Astrocyte (in vitro differentiated cells and primary cell): ENCODE measurements around the gene KLHL5. TPM values are rescaled to one million over a fixed set of nuclear protein-coding genes. Genes with fewer than 3 reads are reported as not detected.

ENCODE experiments used
- DNase-seq: peaks from one replicate; pipeline ENCODE4 v3.0.0-alpha.2; 2010; ENCODE audit warnings: low read depth
- FAIRE-seq: peaks from 2 replicates; lab custom pipeline; 2011; peaks lifted over from hg19 to GRCh38; lab: Jason Lieb, UNC
- H2AFZ ChIP-seq: 2 replicates; pipeline ENCODE4 v1.6.0; 2012; ENCODE audit warnings: low read depth, low read length, inconsistent platforms
- H3K27ac ChIP-seq: 2 replicates; pipeline ENCODE4 v1.5.1; 2011; ENCODE audit warnings: low read depth, low read length, inconsistent platforms
- H3K27me3 ChIP-seq: 2 replicates; pipeline ENCODE4 v1.6.0; 2011; ENCODE audit warnings: low read length, inconsistent platforms; ENCODE audit not compliant: insufficient read depth
- H3K36me3 ChIP-seq: 2 replicates; pipeline ENCODE4 v1.5.1; 2011; ENCODE audit warnings: low read length, inconsistent platforms; ENCODE audit not compliant: insufficient read depth
- H3K4me1 ChIP-seq: 2 replicates; pipeline ENCODE4 v1.5.1; 2011; ENCODE audit warnings: low read length, inconsistent platforms; ENCODE audit not compliant: insufficient read depth
- H3K4me2 ChIP-seq: 2 replicates; pipeline ENCODE4 v1.6.0; 2012; ENCODE audit warnings: low read length, inconsistent platforms
- H3K4me3 ChIP-seq: 2 replicates; pipeline ENCODE4 v1.5.1; 2011; ENCODE audit warnings: low read depth, mild to moderate bottlenecking, low read length, inconsistent platforms; ENCODE audit not compliant: insufficient read depth
- H3K79me2 ChIP-seq: 2 replicates; pipeline ENCODE4 v1.6.0; 2012; ENCODE audit warnings: mild to moderate bottlenecking, low read length, inconsistent platforms; ENCODE audit not compliant: insufficient read depth
- H3K9ac ChIP-seq: 2 replicates; pipeline ENCODE4 v1.6.0; 2012; ENCODE audit warnings: mild to moderate bottlenecking, low read length, inconsistent platforms
- H3K9me3 ChIP-seq: 2 replicates; pipeline ENCODE4 v1.5.1; 2012; ENCODE audit warnings: low read depth, mild to moderate bottlenecking, low read length, inconsistent platforms; ENCODE audit not compliant: insufficient read depth
- H4K20me1 ChIP-seq: 2 replicates; pipeline ENCODE4 v1.6.0; 2012; ENCODE audit warnings: low read length, inconsistent platforms; ENCODE audit not compliant: insufficient read depth
- H3K27ac Mint-ChIP-seq: one replicate; pipeline ENCODE4 v1.8.0; 2021; ENCODE audit warnings: mild to moderate bottlenecking, mixed read lengths; ENCODE audit not compliant: unreplicated experiment
- H3K27me3 Mint-ChIP-seq: one replicate; pipeline ENCODE4 v1.8.0; 2021; ENCODE audit warnings: low read depth, mixed read lengths; ENCODE audit not compliant: unreplicated experiment
- H3K36me3 Mint-ChIP-seq: one replicate; pipeline ENCODE4 v1.8.0; 2021; ENCODE audit warnings: low read depth, mixed read lengths; ENCODE audit not compliant: unreplicated experiment
- H3K4me1 Mint-ChIP-seq: one replicate; pipeline ENCODE4 v1.8.0; 2021; ENCODE audit warnings: low read depth, mixed read lengths; ENCODE audit not compliant: unreplicated experiment
- H3K4me3 Mint-ChIP-seq: one replicate; pipeline ENCODE4 v1.8.0; 2021; ENCODE audit warnings: mild to moderate bottlenecking, moderate library complexity, mixed read lengths; ENCODE audit not compliant: unreplicated experiment
- H3K9me3 Mint-ChIP-seq: one replicate; pipeline ENCODE4 v1.8.0; 2021; ENCODE audit warnings: mild to moderate bottlenecking, mixed read lengths; ENCODE audit not compliant: unreplicated experiment
- EZH2 ChIP-seq: IDR thresholded peaks from 2 replicates; pipeline ENCODE4 v1.6.1; 2012; ENCODE audit warnings: mild to moderate bottlenecking, low read length, inconsistent platforms; ENCODE audit not compliant: insufficient read depth
- total RNA-seq: library from RNA; stranded (reverse); gene quantifications from 2 replicates; pipeline ENCODE4 v1.2.1, GENCODE V29; 2021
- TF ChIP-seq, protein P1 (sequence below): IDR thresholded peaks from 2 replicates; pipeline ENCODE4 v1.5.1; 2011; ENCODE audit warnings: low read depth, mild to moderate bottlenecking, inconsistent platforms, low read length, moderate library complexity; ENCODE audit not compliant: insufficient read depth

The KLHL5 gene
- total RNA-seq, 1 donor from 2014 or later: 67.5 TPM

DNA sequence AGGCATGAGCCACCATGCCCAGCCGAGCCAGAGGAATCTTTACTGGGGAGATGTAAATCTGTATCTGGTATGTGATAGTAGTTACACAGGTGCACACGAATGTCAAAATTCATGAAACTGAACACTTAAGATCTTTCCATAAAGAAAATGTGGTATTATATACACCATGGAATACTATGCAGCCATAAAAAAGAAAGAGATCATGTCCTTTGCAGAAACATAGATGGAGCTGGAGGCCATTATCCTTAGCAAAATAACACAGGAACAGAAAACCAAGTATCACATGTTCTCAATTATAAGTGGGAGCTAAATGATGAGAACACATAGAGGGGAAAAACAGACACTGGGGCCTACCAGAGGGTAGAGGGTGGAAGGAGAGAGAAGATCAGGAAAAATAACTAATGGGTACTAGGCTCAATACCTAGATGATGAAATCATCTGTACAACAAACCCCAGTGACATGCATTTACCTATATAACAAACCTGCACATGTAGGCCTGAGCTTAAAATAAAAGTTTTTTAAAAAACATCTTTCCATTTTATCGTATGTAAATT is 37.6 kb upstream of the KLHL5 start:
- no peaks in the 10 kb centered on the region for H3K27me3 Mint-ChIP-seq
- DNase-seq (no peak), FAIRE-seq (no peak)
- no peaks in the 10 kb centered on the region for H3K9me3 Mint-ChIP-seq
- no peaks in the 10 kb centered on the region for H3K36me3 Mint-ChIP-seq
- no peak overlapping the region for H3K4me3 Mint-ChIP-seq
- H3K4me3 ChIP-seq: no peak overlapping the region
- no peak overlapping the region for H2AFZ ChIP-seq
- TF ChIP-seq, protein P1, sequence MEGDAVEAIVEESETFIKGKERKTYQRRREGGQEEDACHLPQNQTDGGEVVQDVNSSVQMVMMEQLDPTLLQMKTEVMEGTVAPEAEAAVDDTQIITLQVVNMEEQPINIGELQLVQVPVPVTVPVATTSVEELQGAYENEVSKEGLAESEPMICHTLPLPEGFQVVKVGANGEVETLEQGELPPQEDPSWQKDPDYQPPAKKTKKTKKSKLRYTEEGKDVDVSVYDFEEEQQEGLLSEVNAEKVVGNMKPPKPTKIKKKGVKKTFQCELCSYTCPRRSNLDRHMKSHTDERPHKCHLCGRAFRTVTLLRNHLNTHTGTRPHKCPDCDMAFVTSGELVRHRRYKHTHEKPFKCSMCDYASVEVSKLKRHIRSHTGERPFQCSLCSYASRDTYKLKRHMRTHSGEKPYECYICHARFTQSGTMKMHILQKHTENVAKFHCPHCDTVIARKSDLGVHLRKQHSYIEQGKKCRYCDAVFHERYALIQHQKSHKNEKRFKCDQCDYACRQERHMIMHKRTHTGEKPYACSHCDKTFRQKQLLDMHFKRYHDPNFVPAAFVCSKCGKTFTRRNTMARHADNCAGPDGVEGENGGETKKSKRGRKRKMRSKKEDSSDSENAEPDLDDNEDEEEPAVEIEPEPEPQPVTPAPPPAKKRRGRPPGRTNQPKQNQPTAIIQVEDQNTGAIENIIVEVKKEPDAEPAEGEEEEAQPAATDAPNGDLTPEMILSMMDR: no peak
- no peak for TF ChIP-seq EZH2
- H3K4me2 ChIP-seq: no peak overlapping the region
- H3K27me3 ChIP-seq: no peaks in the 10 kb centered on the region
- peaks cover 6% of the 10 kb centered on the region for H3K4me1 Mint-ChIP-seq
- H3K9me3 ChIP-seq: no peaks in the 10 kb centered on the region
- no peaks in the 10 kb centered on the region for H3K36me3 ChIP-seq
- H3K27ac Mint-ChIP-seq: peak overlapping the region; percentile 20
- H3K4me1 ChIP-seq: peaks cover 7% of the 10 kb centered on the region
- no peak overlapping the region for H3K27ac ChIP-seq
- no peaks in the 10 kb centered on the region for H3K79me2 ChIP-seq
- no peak overlapping the region for H3K9ac ChIP-seq
- no peaks in the 10 kb centered on the region for H4K20me1 ChIP-seq

DNA sequence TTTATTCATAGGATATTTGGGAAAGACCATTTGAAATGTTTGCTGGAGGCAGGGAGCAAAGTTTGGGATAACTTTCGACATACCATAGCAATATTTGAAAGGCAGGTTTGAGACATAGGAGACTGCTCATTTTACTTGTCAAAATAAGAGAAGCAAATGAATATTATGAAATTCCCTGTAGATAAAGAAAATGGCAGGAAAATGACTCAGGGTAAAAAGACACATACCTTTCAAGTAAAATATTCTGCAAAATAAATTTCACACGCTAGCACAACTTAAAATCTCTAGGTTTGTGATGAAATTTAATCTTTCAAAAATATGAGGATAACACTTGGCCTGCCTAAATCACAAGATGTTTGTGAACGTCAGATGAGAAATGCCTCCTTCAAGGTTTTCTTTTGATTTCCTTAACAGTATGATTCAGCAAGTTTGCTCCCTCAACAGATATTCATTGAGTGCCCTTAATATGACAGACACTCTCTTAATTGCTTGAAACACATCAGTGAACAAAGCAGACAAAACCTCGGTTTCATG is 36.4 kb upstream of the KLHL5 start:
- Histone ChIP-seq H3K9ac (no peak overlapping the region), H4K20me1 (no peaks in the 10 kb centered on the region), H3K9me3 (no peaks in the 10 kb centered on the region), H3K4me2 (peak overlapping the region; percentile 31), H3K79me2 (no peaks in the 10 kb centered on the region), H3K36me3 (no peaks in the 10 kb centered on the region), H3K27ac (peak overlapping the region; percentile 70), H3K4me3 (no peak overlapping the region), H2AFZ (peak overlapping the region; percentile 31), H3K4me1 (peaks cover 7% of the 10 kb centered on the region), H3K27me3 (no peaks in the 10 kb centered on the region)
- no peak for TF ChIP-seq EZH2
- TF ChIP-seq, protein P1: no peak
- Mint-ChIP-seq H3K27me3 (no peaks in the 10 kb centered on the region), H3K4me3 (no peak overlapping the region), H3K4me1 (peaks cover 6% of the 10 kb centered on the region), H3K36me3 (no peaks in the 10 kb centered on the region), H3K9me3 (no peaks in the 10 kb centered on the region), H3K27ac (peak overlapping the region; percentile 6)
- peak; percentile 26 for DNase-seq
- no peak for FAIRE-seq

DNA sequence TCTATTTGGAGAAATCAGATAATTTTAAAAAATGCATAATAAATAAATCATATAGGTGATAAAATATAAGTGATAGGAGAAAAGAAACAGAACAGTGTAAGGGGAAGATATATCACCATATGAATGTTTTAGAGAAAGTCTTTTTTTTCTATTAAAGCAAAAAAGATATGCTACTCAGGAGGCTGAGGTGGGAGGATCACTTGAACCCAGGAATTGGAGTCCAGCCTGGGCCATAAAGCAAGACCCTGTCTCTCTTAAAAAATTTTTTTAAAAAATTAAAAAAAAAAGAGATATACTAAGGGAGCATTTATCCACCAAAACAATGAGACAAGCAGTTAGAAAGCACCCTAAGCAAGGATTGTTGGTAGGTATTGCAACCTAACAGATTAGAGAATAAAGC is 35.9 kb upstream of the KLHL5 start:
- FAIRE-seq (no peak), DNase-seq (no peak)
- Mint-ChIP-seq H3K36me3 (no peaks in the 10 kb centered on the region), H3K27ac (no peak overlapping the region), H3K27me3 (no peaks in the 10 kb centered on the region), H3K4me3 (no peak overlapping the region), H3K9me3 (no peaks in the 10 kb centered on the region), H3K4me1 (peaks cover 6% of the 10 kb centered on the region)
- H3K9ac ChIP-seq: no peak overlapping the region
- H3K9me3 ChIP-seq: no peaks in the 10 kb centered on the region
- no peaks in the 10 kb centered on the region for H3K36me3 ChIP-seq
- no peak overlapping the region for H3K4me2 ChIP-seq
- TF ChIP-seq, protein P1: no peak
- no peak for TF ChIP-seq EZH2
- H4K20me1 ChIP-seq: no peaks in the 10 kb centered on the region
- no peaks in the 10 kb centered on the region for H3K79me2 ChIP-seq
- H3K4me1 ChIP-seq: peaks cover 7% of the 10 kb centered on the region
- no peaks in the 10 kb centered on the region for H3K27me3 ChIP-seq
- H3K4me3 ChIP-seq: no peak overlapping the region
- H2AFZ ChIP-seq: peak overlapping the region; percentile 31
- peak overlapping the region; percentile 70 for H3K27ac ChIP-seq
